Measurements from ENCODE around the gene ITGAD.

GRCh38 chr16:31458844-31459686, 65.9 kb downstream of the ITGAD start, which contains the start of gene ARMC5:
- peak; percentile 60 for TF ChIP-seq CTCF (IDR thresholded peaks at IDR 0.05; ENCODE audit: borderline replicate concordance, extremely low read depth, low read length, poor library complexity, severe bottlenecking)
- no peak for TF ChIP-seq EZH2 (IDR thresholded peaks at IDR 0.05; ENCODE audit: borderline replicate concordance, low read depth, low read length, severe bottlenecking)
